ENCODE measurements around the gene KLK10. TPM values are rescaled to one million over a fixed set of nuclear protein-coding genes. Genes with fewer than 3 reads are reported as not detected.

The KLK10 gene
- total RNA-seq, 1 donor = not detected

DNA sequence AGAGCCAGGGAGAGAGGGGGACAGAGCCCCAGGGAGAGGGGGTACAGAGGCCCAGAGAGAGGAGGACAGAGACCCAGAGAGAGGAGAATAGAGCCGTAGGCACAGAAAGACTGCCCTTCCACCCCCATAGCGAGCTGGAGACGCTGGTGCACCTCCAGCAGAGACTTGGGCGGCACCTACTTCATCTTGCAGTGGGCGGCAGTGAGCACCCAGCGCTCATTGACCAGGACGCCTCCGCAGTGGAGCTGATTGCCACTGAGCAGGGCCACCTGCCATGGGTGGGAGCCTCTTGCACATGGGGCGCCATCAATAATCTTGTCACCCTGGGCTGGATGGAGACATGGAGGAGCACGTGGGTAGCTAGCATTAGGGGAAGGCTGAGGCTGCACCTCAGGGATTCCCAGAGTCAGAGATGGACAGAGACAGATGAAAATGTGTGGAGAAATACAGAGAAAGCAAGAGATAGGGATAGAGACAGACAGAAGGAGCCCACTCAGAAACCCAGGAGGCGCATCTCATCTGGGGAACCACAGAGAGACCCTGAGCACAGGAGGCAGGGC lies 37.8 kb downstream of the KLK10 start:
- DNase-seq (ENCODE audit: low read depth) = no peak
- TF ChIP-seq, protein P1, sequence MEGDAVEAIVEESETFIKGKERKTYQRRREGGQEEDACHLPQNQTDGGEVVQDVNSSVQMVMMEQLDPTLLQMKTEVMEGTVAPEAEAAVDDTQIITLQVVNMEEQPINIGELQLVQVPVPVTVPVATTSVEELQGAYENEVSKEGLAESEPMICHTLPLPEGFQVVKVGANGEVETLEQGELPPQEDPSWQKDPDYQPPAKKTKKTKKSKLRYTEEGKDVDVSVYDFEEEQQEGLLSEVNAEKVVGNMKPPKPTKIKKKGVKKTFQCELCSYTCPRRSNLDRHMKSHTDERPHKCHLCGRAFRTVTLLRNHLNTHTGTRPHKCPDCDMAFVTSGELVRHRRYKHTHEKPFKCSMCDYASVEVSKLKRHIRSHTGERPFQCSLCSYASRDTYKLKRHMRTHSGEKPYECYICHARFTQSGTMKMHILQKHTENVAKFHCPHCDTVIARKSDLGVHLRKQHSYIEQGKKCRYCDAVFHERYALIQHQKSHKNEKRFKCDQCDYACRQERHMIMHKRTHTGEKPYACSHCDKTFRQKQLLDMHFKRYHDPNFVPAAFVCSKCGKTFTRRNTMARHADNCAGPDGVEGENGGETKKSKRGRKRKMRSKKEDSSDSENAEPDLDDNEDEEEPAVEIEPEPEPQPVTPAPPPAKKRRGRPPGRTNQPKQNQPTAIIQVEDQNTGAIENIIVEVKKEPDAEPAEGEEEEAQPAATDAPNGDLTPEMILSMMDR (IDR thresholded peaks at IDR 0.05; ENCODE audit: insufficient read depth, low read depth, low read length) = no peak
- no peak overlapping the region for H3K4me3 ChIP-seq (ENCODE audit: low read depth, low read length)

GRCh38 chr19:50980208-50980607 lies 39.3 kb downstream of the KLK10 start:
- TF ChIP-seq, protein P1 (IDR thresholded peaks at IDR 0.05; ENCODE audit: insufficient read depth, low read depth, low read length) = no peak
- DNase-seq (ENCODE audit: low read depth) = no peak
- H3K4me3 ChIP-seq (ENCODE audit: low read depth, low read length) = no peak overlapping the region

- DNase-seq (ENCODE audit: low read depth) = no peak
- TF ChIP-seq, protein P1 (IDR thresholded peaks at IDR 0.05; ENCODE audit: insufficient read depth, low read depth, low read length) = no peak
- no peak overlapping the region for H3K4me3 ChIP-seq (ENCODE audit: low read depth, low read length)
Observed at GRCh38 chr19:50979758-50980157, 39.8 kb downstream of the KLK10 start.

DNA sequence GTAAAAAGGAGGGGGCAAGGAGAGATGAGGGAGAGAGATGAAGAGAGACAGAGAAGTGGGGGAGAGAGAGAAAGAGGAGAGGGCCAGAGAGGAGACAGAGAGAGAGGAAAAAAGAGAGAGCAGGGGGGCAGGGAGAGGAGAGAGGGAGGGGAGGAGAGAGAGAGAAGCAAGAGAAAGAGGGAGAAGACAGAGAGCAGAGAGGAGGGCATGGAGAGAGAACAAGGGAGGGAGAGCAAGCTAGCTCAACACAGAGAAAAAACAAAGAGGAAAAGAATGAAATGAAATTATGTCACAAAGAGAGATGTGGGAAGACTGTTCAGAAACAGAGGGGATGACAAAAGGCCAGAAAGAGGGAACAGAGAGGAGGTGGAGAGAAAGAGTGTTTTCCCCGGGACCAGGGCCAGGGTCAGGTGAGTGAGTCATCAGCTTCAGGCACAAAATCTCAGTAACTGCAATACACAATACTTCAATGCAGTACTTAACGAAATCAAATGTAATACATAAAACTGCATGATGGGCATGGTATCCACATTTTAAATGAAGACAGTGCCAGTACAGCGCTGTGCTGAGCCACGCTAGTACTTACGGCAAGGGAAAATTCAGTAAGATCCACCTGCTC lies 40.6 kb downstream of the KLK10 start:
- DNase-seq (ENCODE audit: low read depth) = no peak
- TF ChIP-seq, protein P1 (IDR thresholded peaks at IDR 0.05; ENCODE audit: insufficient read depth, low read depth, low read length) = no peak
- no peak overlapping the region for H3K4me3 ChIP-seq (ENCODE audit: low read depth, low read length)

DNA sequence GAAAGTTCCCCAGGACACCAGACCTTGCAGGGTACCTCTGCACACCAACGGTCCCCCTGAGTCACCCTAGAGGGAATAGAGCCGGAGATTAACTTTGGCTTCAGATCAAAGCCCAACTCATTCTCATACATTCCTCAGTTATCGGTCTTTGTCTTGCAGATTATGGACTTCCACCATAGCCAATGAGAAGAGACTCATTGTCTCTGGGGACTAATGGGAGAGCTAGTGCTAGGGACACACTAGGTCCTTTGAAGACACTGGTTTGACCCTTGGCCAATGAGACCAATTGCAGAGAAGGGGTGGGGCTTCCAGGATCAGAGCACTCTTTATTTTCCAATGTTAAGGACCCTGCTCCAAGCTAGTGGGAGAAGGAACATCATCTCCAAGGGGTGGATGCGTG lies 41.9 kb downstream of the KLK10 start:
- H3K4me3 ChIP-seq (ENCODE audit: low read depth, low read length) = no peak overlapping the region
- no peak for DNase-seq (ENCODE audit: low read depth)
- TF ChIP-seq, protein P1 (IDR thresholded peaks at IDR 0.05; ENCODE audit: insufficient read depth, low read depth, low read length) = no peak

GRCh38 chr19:50975766-50976165 lies 43.7 kb downstream of the KLK10 start:
- TF ChIP-seq, protein P1 (IDR thresholded peaks at IDR 0.05; ENCODE audit: insufficient read depth, low read depth, low read length) = no peak

More at GRCh38 chr19:50975766-50976165, 43.7 kb downstream of the KLK10 start:
- no peak overlapping the region for H3K4me3 ChIP-seq (ENCODE audit: low read depth, low read length)
- no peak for DNase-seq (ENCODE audit: low read depth)

Measured in fibroblast of villous mesenchyme (primary cell).